ENCODE measurements around the gene STAT4.

The STAT4 gene

DNA sequence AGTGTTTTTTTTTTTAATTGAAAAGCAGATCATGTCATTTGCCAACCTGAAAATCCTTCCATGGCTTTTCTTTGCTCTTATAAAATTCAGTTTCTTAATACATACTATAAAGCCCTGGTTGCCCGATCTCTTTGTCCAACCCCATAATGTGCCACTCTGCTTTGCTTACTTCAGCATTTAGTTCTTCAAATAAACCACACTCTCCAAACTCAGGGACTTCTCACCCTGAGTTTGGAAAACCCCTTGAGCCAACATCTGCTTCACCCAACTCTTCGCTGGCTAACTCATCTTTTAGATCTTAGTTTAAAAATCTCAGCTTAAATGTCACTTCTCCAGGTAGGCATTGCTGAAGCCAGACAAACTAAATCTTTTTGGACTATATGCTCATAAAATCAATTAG lies 135.6 kb downstream of the STAT4 start:
- Histone ChIP-seq H4K91ac (ENCODE audit: low read length) (no peak overlapping the region), H2BK12ac (ENCODE audit: low read length in 2 of 2) (peak overlapping the region in 1 of 2 experiments; percentile 10), H3K23ac (ENCODE audit: low read length in 2 of 2) (no peak overlapping the region), H3K9me3 (ENCODE audit: control insufficient read depth, low read length) (no peaks in the 10 kb centered on the region), H3K27me3 (ENCODE audit: control insufficient read depth in 1 of 2, insufficient read depth in 1 of 2, low read length in 2 of 2) (no peaks in the 10 kb centered on the region), H3K79me1 (replicated peaks; ENCODE audit: low read length, poor library complexity, severe bottlenecking) (no peaks in the 10 kb centered on the region), H2BK15ac (ENCODE audit: low read depth, poor library complexity, severe bottlenecking) (no peak overlapping the region), H3K4me2 (ENCODE audit: low read length, poor library complexity, severe bottlenecking) (no peak overlapping the region), H4K8ac (ENCODE audit: low read length) (no peak overlapping the region), H3K18ac (ENCODE audit: low read depth in 1 of 2, low read length in 2 of 2) (no peak overlapping the region), H2AFZ (ENCODE audit: low read depth, low read length) (no peak overlapping the region), H3K14ac (ENCODE audit: low read length in 2 of 2) (no peak overlapping the region), H3K9ac (ENCODE audit: low read length) (no peak overlapping the region), H3K4ac (ENCODE audit: low read depth in 1 of 2, low read length in 2 of 2) (peak overlapping the region in 1 of 2 experiments; percentile 75), H2BK5ac (ENCODE audit: low read depth, low read length, poor library complexity, severe bottlenecking) (no peak overlapping the region), H3K4me3 (ENCODE audit: insufficient read depth in 1 of 2, low read depth in 1 of 2, low read length in 2 of 2) (no peak overlapping the region), H2AK5ac (ENCODE audit: low read length, severe bottlenecking) (peak overlapping the region; percentile 26), H3K36me3 (ENCODE audit: control insufficient read depth in 1 of 2, insufficient read depth in 2 of 2, low read depth in 1 of 2, low read length in 2 of 2) (peaks cover 10 to 24% of the 10 kb centered on the region in 2 experiments), H2BK120ac (ENCODE audit: low read depth, low read length) (no peak overlapping the region), H3K4me1 (ENCODE audit: control insufficient read depth, insufficient read depth, low read depth, low read length) (peaks cover 17% of the 10 kb centered on the region), H3K27ac (ENCODE audit: low read length, poor library complexity, severe bottlenecking) (no peak overlapping the region)
- WGBS: 95% methylated on average over 2 of the region's 2 CpGs
- DNase-seq: no peak

GRCh38 chr2:191014653-191015020 lies 136.2 kb downstream of the STAT4 start:
- DNase-seq: no peak
- WGBS: 65% methylated on average over 4 of the region's 4 CpGs

GRCh38 chr2:191013932-191014652 lies 136.7 kb downstream of the STAT4 start, which contains the start of gene STAT1:
Gene STAT1, minus strand, starts transcription at chr2:191014171. Its CDS starts 4,168 bp downstream, at chr2:191010003.
- Histone ChIP-seq H3K18ac (ENCODE audit: low read depth in 1 of 2, low read length in 2 of 2) (peak within 1 kb of the TSS; percentile 82 to 96), H2AFZ (ENCODE audit: low read depth, low read length) (peak within 1 kb of the TSS; percentile 54), H3K4me1 (ENCODE audit: control insufficient read depth, insufficient read depth, low read depth, low read length) (peaks cover 17% of the 10 kb centered on the region), H3K4me2 (ENCODE audit: low read length, poor library complexity, severe bottlenecking) (peak within 1 kb of the TSS; percentile 87), H2BK120ac (ENCODE audit: low read depth, low read length) (peak within 1 kb of the TSS; percentile 54), H3K27me3 (ENCODE audit: control insufficient read depth in 1 of 2, insufficient read depth in 1 of 2, low read length in 2 of 2) (no peaks in the 10 kb centered on the region), H2BK15ac (ENCODE audit: low read depth, poor library complexity, severe bottlenecking) (peak within 1 kb of the TSS; percentile 12), H3K9ac (ENCODE audit: low read length) (peak within 1 kb of the TSS; percentile 99), H3K27ac (ENCODE audit: low read length, poor library complexity, severe bottlenecking) (peak within 1 kb of the TSS; percentile 88), H3K23ac (ENCODE audit: low read length in 2 of 2) (peak within 1 kb of the TSS in 1 of 2 experiments; percentile 46), H3K79me1 (replicated peaks; ENCODE audit: low read length, poor library complexity, severe bottlenecking) (no peaks in the 10 kb centered on the region), H3K36me3 (ENCODE audit: control insufficient read depth in 1 of 2, insufficient read depth in 2 of 2, low read depth in 1 of 2, low read length in 2 of 2) (peaks cover 10 to 36% of the 10 kb centered on the region in 2 experiments), H4K8ac (ENCODE audit: low read length) (peak within 1 kb of the TSS; percentile 55), H2BK5ac (ENCODE audit: low read depth, low read length, poor library complexity, severe bottlenecking) (peak within 1 kb of the TSS; percentile 80), H2BK12ac (ENCODE audit: low read length in 2 of 2) (peak within 1 kb of the TSS; percentile 28 to 45), H2AK5ac (ENCODE audit: low read length, severe bottlenecking) (peak within 1 kb of the TSS; percentile 93), H3K9me3 (ENCODE audit: control insufficient read depth, low read length) (no peaks in the 10 kb centered on the region), H3K4ac (ENCODE audit: low read depth in 1 of 2, low read length in 2 of 2) (peak within 1 kb of the TSS; percentile 83 to 88), H4K91ac (ENCODE audit: low read length) (peak within 1 kb of the TSS; percentile 94), H3K14ac (ENCODE audit: low read length in 2 of 2) (peak within 1 kb of the TSS in 1 of 2 experiments; percentile 97), H3K4me3 (ENCODE audit: insufficient read depth in 1 of 2, low read depth in 1 of 2, low read length in 2 of 2) (peak within 1 kb of the TSS; percentile 91 to 100)
- WGBS: 3% methylated on average over 58 of the region's 68 CpGs
- DNase-seq: peak; percentile 95

More at GRCh38 chr2:191014653-191015020, 136.2 kb downstream of the STAT4 start:
- Histone ChIP-seq H2BK120ac (ENCODE audit: low read depth, low read length) (peak overlapping the region; percentile 50), H3K4me1 (ENCODE audit: control insufficient read depth, insufficient read depth, low read depth, low read length) (peaks cover 17% of the 10 kb centered on the region), H2BK12ac (ENCODE audit: low read length in 2 of 2) (peak overlapping the region; percentile 28 to 45), H3K27me3 (ENCODE audit: control insufficient read depth in 1 of 2, insufficient read depth in 1 of 2, low read length in 2 of 2) (no peaks in the 10 kb centered on the region), H3K4me3 (ENCODE audit: insufficient read depth in 1 of 2, low read depth in 1 of 2, low read length in 2 of 2) (peak overlapping the region in 1 of 2 experiments; percentile 100), H2BK15ac (ENCODE audit: low read depth, poor library complexity, severe bottlenecking) (no peak overlapping the region), H3K4me2 (ENCODE audit: low read length, poor library complexity, severe bottlenecking) (no peak overlapping the region), H3K9ac (ENCODE audit: low read length) (peak overlapping the region; percentile 99), H3K23ac (ENCODE audit: low read length in 2 of 2) (no peak overlapping the region), H2AFZ (ENCODE audit: low read depth, low read length) (no peak overlapping the region), H3K14ac (ENCODE audit: low read length in 2 of 2) (no peak overlapping the region), H2AK5ac (ENCODE audit: low read length, severe bottlenecking) (peak overlapping the region; percentile 93), H3K27ac (ENCODE audit: low read length, poor library complexity, severe bottlenecking) (peak overlapping the region; percentile 88), H3K36me3 (ENCODE audit: control insufficient read depth in 1 of 2, insufficient read depth in 2 of 2, low read depth in 1 of 2, low read length in 2 of 2) (peaks cover 10 to 30% of the 10 kb centered on the region in 2 experiments), H4K91ac (ENCODE audit: low read length) (peak overlapping the region; percentile 90), H2BK5ac (ENCODE audit: low read depth, low read length, poor library complexity, severe bottlenecking) (no peak overlapping the region), H3K4ac (ENCODE audit: low read depth in 1 of 2, low read length in 2 of 2) (peak overlapping the region; percentile 75 to 88), H4K8ac (ENCODE audit: low read length) (peak overlapping the region; percentile 47), H3K9me3 (ENCODE audit: control insufficient read depth, low read length) (no peaks in the 10 kb centered on the region), H3K79me1 (replicated peaks; ENCODE audit: low read length, poor library complexity, severe bottlenecking) (no peaks in the 10 kb centered on the region), H3K18ac (ENCODE audit: low read depth in 1 of 2, low read length in 2 of 2) (peak overlapping the region; percentile 67 to 82)

DNA sequence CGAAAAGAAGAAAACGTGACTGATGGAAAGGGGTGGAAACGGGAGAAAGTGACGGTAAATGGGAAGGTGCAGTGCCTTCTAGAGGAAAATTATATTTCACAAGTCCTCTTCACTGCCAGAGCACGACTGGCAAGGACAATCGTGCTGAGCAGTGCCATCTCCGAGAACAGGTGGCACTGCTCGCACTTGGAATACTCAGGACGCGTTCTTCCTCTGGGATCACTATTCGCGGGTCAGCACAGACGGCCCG lies 137.2 kb downstream of the STAT4 start:
- H4K91ac ChIP-seq (ENCODE audit: low read length): peak overlapping the region; percentile 94
- peak overlapping the region; percentile 54 for H2AFZ ChIP-seq (ENCODE audit: low read depth, low read length)
- no peak overlapping the region for H2AK5ac ChIP-seq (ENCODE audit: low read length, severe bottlenecking)
- peak overlapping the region; percentile 12 for H2BK15ac ChIP-seq (ENCODE audit: low read depth, poor library complexity, severe bottlenecking)
- no peaks in the 10 kb centered on the region for H3K9me3 ChIP-seq (ENCODE audit: control insufficient read depth, low read length)
- peak overlapping the region; percentile 53 for H3K27ac ChIP-seq (ENCODE audit: low read length, poor library complexity, severe bottlenecking)
- peaks cover 10 to 40% of the 10 kb centered on the region in 2 experiments for H3K36me3 ChIP-seq (ENCODE audit: control insufficient read depth in 1 of 2, insufficient read depth in 2 of 2, low read depth in 1 of 2, low read length in 2 of 2)
- H3K27me3 ChIP-seq (ENCODE audit: control insufficient read depth in 1 of 2, insufficient read depth in 1 of 2, low read length in 2 of 2): no peaks in the 10 kb centered on the region
- H3K4me2 ChIP-seq (ENCODE audit: low read length, poor library complexity, severe bottlenecking): peak overlapping the region; percentile 87
- peak overlapping the region in 1 of 2 experiments; percentile 97 for H3K14ac ChIP-seq (ENCODE audit: low read length in 2 of 2)
- H3K4me1 ChIP-seq (ENCODE audit: control insufficient read depth, insufficient read depth, low read depth, low read length): peaks cover 17% of the 10 kb centered on the region
- DNase-seq: no peak
- H3K9ac ChIP-seq (ENCODE audit: low read length): peak overlapping the region; percentile 99
- H2BK120ac ChIP-seq (ENCODE audit: low read depth, low read length): peak overlapping the region; percentile 54
- peak overlapping the region; percentile 55 for H4K8ac ChIP-seq (ENCODE audit: low read length)
- H2BK12ac ChIP-seq (ENCODE audit: low read length in 2 of 2): peak overlapping the region in 1 of 2 experiments; percentile 38
- peak overlapping the region in 1 of 2 experiments; percentile 46 for H3K23ac ChIP-seq (ENCODE audit: low read length in 2 of 2)
- H3K4me3 ChIP-seq (ENCODE audit: insufficient read depth in 1 of 2, low read depth in 1 of 2, low read length in 2 of 2): peak overlapping the region; percentile 91 to 100
- peak overlapping the region; percentile 80 for H2BK5ac ChIP-seq (ENCODE audit: low read depth, low read length, poor library complexity, severe bottlenecking)
- H3K4ac ChIP-seq (ENCODE audit: low read depth in 1 of 2, low read length in 2 of 2): peak overlapping the region; percentile 83 to 85
- H3K79me1 ChIP-seq (replicated peaks; ENCODE audit: low read length, poor library complexity, severe bottlenecking): no peaks in the 10 kb centered on the region
- WGBS: under 1% methylated on average over 13 of the region's 14 CpGs
- peak overlapping the region; percentile 82 to 96 for H3K18ac ChIP-seq (ENCODE audit: low read depth in 1 of 2, low read length in 2 of 2)

Measured in mesenchymal stem cell (in vitro differentiated cells and primary cell).